ENCODE measurements around the gene RAB5A. TPM values are rescaled to one million over a fixed set of nuclear protein-coding genes. Genes with fewer than 3 reads are reported as not detected.
"Not testable (repeated sequence)": the region's sequence is repeated elsewhere in the genome, so short reads cannot be mapped to it uniquely, and the experiment has no call there.

RAB5A gene
- total and polyA plus RNA-seq, 9 donors = 24.6 to 65.8 (median 46.9) TPM

GRCh38 chr3:20015525-20015924 lies 68.6 kb downstream of the RAB5A start:
- H3K4me3 ChIP-seq = no peak overlapping the region
- peaks cover 2% of the 10 kb centered on the region for H3K27me3 ChIP-seq
- DNase-seq = no peak
- intact Hi-C loops (cut with DNase I) = no loop called here
- H3K27ac ChIP-seq = no peak overlapping the region
- no peaks in the 10 kb centered on the region for H3K4me1 ChIP-seq (ENCODE audit: insufficient read depth)
- 76 to 97% (median 87%) methylated on average over 1 of the region's 1 CpG for WGBS, 3 donors
- H3K9me3 ChIP-seq = no peaks in the 10 kb centered on the region
- TF ChIP-seq CTCF (IDR thresholded peaks at IDR 0.05) (no peak), POLR2A (IDR thresholded peaks at IDR 0.05) (no peak), EP300 (IDR thresholded peaks at IDR 0.05) (no peak)
- no peaks in the 10 kb centered on the region for H3K36me3 ChIP-seq

DNA sequence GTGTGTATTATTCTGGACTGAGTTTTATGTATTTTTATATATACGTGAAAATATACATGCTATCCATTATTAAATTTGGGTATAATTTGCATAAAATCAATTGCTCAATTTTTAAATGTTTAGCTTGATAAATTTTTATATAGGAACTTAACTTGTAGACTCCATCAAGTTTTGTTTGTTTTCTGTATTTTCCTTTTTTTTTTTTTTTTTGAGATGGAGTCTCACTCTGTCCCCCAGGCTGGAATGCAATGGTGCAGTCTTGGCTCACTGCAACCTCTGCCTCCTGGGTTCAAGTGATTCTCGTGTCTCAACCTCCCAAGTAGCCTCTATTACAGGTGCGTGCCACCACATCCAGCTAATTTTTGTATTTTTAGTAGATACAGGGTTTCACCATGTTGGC lies 69.2 kb downstream of the RAB5A start:
- H3K9me3 ChIP-seq; H3K27me3 ChIP-seq; H3K36me3 ChIP-seq; H3K27ac ChIP-seq; DNase-seq; H3K4me3 ChIP-seq; H3K4me1 ChIP-seq (ENCODE audit: insufficient read depth); intact Hi-C loops (cut with DNase I): not testable (repeated sequence)
- WGBS, 3 donors = 82 to 91% (median 90%) methylated on average over 3 of the region's 3 CpGs

- WGBS, 3 donors = 23 to 33% (median 29%) methylated on average over 2 of the region's 2 CpGs
- no peak for DNase-seq
- no peak overlapping the region for H3K4me3 ChIP-seq
- H3K4me1 ChIP-seq (ENCODE audit: insufficient read depth) = peaks cover 2% of the 10 kb centered on the region
- H3K36me3 ChIP-seq = no peaks in the 10 kb centered on the region
- H3K27ac ChIP-seq = peak overlapping the region in 1 of 2 donors; percentile 6
- intact Hi-C loops (cut with DNase I) = no loop called here
- no peak for TF ChIP-seq EP300 (IDR thresholded peaks at IDR 0.05)
- no peak for TF ChIP-seq CTCF (IDR thresholded peaks at IDR 0.05)
- no peak for TF ChIP-seq POLR2A (IDR thresholded peaks at IDR 0.05)
- H3K9me3 ChIP-seq = no peaks in the 10 kb centered on the region
- H3K27me3 ChIP-seq = no peaks in the 10 kb centered on the region
These were observed 76.2 kb downstream of the RAB5A start for GRCh38 chr3:20022954-20023622.

GRCh38 chr3:20023623-20024405 lies 76.9 kb downstream of the RAB5A start:
- Histone ChIP-seq H3K36me3 (no peaks in the 10 kb centered on the region), H3K27me3 (no peaks in the 10 kb centered on the region), H3K4me1 (ENCODE audit: insufficient read depth) (peaks cover 2% of the 10 kb centered on the region), H3K4me3 (no peak overlapping the region), H3K27ac (peak overlapping the region in 1 of 2 donors; percentile 6), H3K9me3 (no peaks in the 10 kb centered on the region)
- intact Hi-C loops (cut with DNase I) = no loop called here
- TF ChIP-seq POLR2A (IDR thresholded peaks at IDR 0.05) (no peak), EP300 (IDR thresholded peaks at IDR 0.05) (no peak), CTCF (IDR thresholded peaks at IDR 0.05) (no peak)
- peak in 2 of 5 donors; percentile 21 to 50 for DNase-seq
- 8 to 11% (median 8%) methylated on average over 2 of the region's 2 CpGs for WGBS, 3 donors

DNA sequence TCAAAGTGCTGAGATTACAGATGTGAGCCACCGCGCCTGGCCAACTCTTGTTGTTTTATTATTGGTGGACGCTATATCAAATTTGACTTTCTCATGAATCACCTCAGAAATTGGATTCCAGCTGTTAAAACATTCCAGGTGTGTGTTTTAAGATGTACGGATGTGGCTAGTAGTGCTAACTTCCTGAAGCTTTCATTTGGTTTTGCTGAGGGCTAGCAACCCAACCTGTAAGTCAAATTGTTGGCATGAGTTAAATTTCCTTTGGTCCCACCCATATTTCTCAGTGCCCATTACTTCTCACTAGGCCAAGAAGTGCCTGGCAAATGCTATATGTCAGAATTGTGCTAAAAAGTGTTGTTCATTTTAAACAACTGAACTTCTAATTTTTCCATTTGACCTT lies 80.2 kb downstream of the RAB5A start:
- H3K4me1 ChIP-seq (ENCODE audit: insufficient read depth) = peaks cover 2% of the 10 kb centered on the region
- WGBS, 3 donors = 85 to 92% (median 91%) methylated on average over 4 of the region's 4 CpGs
- intact Hi-C loops (cut with DNase I) = no loop called here

More for the DNA sequence above, 80.2 kb downstream of the RAB5A start:
- H3K27me3 ChIP-seq = no peaks in the 10 kb centered on the region
- no peaks in the 10 kb centered on the region for H3K9me3 ChIP-seq
- H3K4me3 ChIP-seq = no peak overlapping the region
- no peak for TF ChIP-seq POLR2A (IDR thresholded peaks at IDR 0.05)
- TF ChIP-seq EP300 (IDR thresholded peaks at IDR 0.05) = no peak
- no peak for TF ChIP-seq CTCF (IDR thresholded peaks at IDR 0.05)
- DNase-seq = no peak
- H3K27ac ChIP-seq = no peak overlapping the region
- H3K36me3 ChIP-seq = no peaks in the 10 kb centered on the region

Measured in ovary (tissue), 9 donors.